AG04449 (cell line): ENCODE measurements around the gene MYRIP.

Experiments used
- CTCF ChIA-PET: fragments of 350-600 bp; formaldehyde crosslinking; extraction: SDS; loops from one replicate; lab custom pipeline; 2021; ENCODE audit warnings: antibody characterized with exemption; lab: Yijun Ruan, JAX
- POLR2A ChIA-PET: fragments of 400-600, 350-600 bp; formaldehyde crosslinking; extraction: SDS; loops from one replicate; lab custom pipeline; 2020; ENCODE audit warnings: antibody characterized with exemption, inconsistent platforms; lab: Yijun Ruan, JAX
- DNase-seq: peaks from one replicate; pipeline ENCODE4 v3.0.0-alpha.2; 2010; ENCODE audit warnings: low read depth, low spot score
- H3K4me3 ChIP-seq: 2 replicates; pipeline ENCODE4 v1.5.1; 2011; ENCODE audit warnings: low read depth, mild to moderate bottlenecking, control low read depth, low read length
- TF ChIP-seq, protein P1 (sequence below): IDR thresholded peaks from one replicate; pipeline ENCODE4 v1.5.1; 2011; ENCODE audit warnings: mild to moderate bottlenecking, moderate library complexity, low read length, control low read depth, inconsistent platforms; ENCODE audit not compliant: insufficient read depth; ENCODE audit errors: missing control alignments

Gene MYRIP

DNA sequence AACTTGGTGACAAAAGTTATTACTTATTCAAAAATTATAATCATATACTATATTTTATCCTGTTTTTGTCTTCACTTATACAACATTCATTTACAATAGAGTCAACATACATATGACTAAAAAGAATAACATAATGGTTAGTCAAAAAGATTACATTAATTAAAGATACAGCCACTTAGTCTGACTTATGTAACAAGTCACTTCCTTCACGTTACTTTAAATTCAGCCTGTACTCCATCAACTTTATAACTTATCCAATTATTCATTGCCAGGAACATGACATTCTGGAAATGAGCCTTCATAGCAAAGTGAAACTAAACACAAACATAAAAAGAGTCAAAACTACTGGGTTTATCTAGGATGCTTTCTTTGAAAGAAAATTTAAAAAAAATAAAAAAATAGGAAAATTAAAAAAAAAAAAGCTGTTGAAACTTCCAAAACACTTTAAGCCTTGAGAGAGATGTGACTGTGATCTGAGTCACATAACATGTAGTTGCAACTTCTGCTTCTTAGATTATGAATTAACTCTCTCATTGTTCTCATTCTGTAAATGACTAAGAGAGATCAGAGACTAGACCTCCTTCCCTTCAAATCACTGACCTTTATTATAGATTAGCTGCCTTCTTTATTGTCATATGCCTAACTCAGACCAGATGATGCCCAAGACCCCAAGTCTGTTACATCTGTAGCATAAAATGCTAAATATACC, 107.8 kb downstream of the MYRIP start:
- no peak for DNase-seq
- TF ChIP-seq, protein P1, sequence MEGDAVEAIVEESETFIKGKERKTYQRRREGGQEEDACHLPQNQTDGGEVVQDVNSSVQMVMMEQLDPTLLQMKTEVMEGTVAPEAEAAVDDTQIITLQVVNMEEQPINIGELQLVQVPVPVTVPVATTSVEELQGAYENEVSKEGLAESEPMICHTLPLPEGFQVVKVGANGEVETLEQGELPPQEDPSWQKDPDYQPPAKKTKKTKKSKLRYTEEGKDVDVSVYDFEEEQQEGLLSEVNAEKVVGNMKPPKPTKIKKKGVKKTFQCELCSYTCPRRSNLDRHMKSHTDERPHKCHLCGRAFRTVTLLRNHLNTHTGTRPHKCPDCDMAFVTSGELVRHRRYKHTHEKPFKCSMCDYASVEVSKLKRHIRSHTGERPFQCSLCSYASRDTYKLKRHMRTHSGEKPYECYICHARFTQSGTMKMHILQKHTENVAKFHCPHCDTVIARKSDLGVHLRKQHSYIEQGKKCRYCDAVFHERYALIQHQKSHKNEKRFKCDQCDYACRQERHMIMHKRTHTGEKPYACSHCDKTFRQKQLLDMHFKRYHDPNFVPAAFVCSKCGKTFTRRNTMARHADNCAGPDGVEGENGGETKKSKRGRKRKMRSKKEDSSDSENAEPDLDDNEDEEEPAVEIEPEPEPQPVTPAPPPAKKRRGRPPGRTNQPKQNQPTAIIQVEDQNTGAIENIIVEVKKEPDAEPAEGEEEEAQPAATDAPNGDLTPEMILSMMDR, result no peak
- H3K4me3 ChIP-seq, result no peak overlapping the region
- CTCF ChIA-PET, result interaction anchor here (1.3 kb wide), 1 partner anchor 261 kb away, joined by 5 read pairs; no protein-coding TSS in a partner anchor
- POLR2A ChIA-PET, result no interaction called here

DNA sequence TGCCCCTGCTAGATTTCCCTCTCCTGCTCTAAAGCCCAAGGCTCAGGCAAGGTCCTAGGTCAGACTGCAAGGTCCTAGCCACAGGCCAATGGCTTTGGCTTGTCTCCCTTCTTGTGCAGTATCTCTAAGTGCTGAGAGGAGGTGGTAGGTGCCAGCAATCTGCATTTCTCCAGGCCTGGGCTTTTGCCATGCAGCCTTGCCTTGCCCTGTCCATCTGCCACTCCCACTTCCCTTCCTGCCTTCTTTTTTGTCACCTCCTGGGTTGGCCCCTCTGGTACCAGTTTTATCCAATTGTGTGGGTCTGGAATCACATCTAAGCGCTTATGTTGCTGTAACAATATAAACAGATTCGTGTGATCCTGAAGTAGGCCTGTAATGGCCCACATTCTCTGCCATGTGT, 109.9 kb downstream of the MYRIP start:
- ChIA-PET CTCF (no interaction called here), POLR2A (no interaction called here)
- no peak overlapping the region for H3K4me3 ChIP-seq
- TF ChIP-seq, protein P1, result no peak
- no peak for DNase-seq

DNA sequence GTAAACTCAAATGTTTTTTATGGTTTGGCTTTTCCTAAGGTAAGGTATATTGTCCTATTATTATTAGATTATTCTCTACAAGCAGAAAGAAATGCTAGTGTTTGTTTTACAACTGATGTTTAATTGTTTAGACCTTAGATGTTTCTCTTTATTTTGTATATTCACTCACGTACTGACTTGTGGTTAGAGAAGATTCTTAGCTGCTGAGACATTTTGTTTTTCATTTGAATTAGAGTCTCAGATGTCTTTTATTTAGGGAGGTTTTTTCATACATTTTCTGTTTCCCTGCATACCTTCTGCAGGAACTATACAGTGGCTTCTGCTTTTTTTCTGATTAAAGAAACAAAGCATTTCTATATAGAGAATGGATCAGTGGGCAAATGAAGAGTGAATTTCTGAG, 110.9 kb downstream of the MYRIP start:
- CTCF ChIA-PET, result interaction anchor here (0.7 kb wide), 1 partner anchor 70 kb away, joined by 3 read pairs; no protein-coding TSS in a partner anchor
- DNase-seq, result no peak
- no peak overlapping the region for H3K4me3 ChIP-seq
- POLR2A ChIA-PET, result no interaction called here
- TF ChIP-seq, protein P1, result no peak

DNA sequence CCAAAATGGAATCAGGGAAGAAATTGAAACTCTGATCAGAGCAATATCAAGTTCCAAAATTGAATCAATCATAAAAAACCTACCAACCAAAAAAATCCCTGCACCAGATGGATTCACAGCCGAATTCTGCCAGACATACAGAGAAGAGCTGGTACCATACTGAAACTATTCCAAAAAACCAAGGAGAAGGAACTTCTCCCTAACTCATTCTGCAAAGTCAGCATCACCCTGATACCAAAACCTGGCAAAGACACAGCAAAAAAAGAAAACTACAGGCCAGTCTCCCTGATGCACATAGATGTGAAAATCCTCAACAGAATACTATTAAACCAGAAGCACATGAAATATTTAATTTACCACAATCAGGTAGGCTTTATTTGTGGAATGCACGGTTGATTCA, 118.1 kb downstream of the MYRIP start:
- no peak for DNase-seq
- TF ChIP-seq, protein P1, result no peak
- CTCF ChIA-PET, result no interaction called here
- no peak overlapping the region for H3K4me3 ChIP-seq
- POLR2A ChIA-PET, result no interaction called here

DNA sequence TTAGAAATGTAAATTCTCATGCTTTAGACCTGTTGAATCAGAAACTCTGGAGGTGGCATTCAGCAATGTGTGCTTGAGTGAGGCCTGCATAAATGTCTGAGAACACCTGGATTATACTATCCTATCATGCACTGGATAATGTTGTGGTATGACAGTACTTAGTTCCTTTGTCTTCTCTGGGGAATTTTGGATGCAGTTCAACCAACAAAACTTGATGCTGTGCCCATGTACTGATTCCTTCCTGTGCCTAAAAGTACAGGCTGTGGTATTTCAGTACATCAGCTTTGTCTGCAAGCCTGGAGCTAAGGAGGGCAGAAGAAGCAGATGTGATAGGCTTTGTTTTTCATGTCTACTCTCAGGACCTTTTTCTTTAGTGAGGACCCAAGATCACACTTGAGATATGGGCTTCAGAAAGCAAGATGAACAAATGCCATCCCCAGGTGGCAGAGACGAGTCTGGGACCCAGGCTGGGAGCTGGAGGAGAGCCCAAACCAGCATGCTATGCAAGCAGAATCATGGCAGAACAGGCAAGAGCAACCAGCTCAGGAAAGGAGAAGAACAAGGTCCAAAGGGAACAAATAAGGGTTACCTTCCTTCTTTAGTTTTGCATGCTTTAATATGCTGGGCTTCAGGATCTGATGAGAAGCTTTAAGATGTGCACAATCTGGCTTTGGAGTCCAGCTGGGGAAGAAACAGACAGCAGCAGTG, 124.7 kb downstream of the MYRIP start:
- no peak overlapping the region for H3K4me3 ChIP-seq
- ChIA-PET CTCF (no interaction called here), POLR2A (no interaction called here)
- no peak for DNase-seq
- TF ChIP-seq, protein P1, result no peak

DNA sequence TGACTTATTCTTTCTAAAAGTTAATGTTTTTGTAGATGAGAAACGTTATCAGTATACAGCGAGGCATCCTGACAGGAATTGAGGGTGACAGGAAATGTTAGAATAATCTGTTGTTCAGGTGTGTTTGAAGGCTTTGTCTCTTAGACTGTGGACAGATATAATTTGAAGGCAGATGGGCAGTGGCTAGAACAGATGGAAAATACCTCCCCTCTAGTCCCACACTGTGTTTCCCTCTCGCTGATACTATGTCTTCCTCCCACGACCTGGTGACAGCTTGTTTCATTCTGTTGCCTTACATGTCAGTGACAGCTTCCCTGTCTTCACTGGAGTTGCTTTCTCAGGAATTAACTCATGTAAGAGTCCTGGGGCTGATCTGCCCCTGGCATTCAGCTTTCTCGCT, 125.3 kb downstream of the MYRIP start:
- POLR2A ChIA-PET, result no interaction called here
- CTCF ChIA-PET, result no interaction called here
- TF ChIP-seq, protein P1, result no peak
- no peak for DNase-seq
- H3K4me3 ChIP-seq, result no peak overlapping the region
